A549 (cell line): Measurements from ENCODE around the gene LSP1. TPM values are rescaled to one million over a fixed set of nuclear protein-coding genes. Genes with fewer than 3 reads are reported as not detected.

ENCODE experiments used
- ATAC-seq, 2 experiments: fragments of 200-7000 bp in 1 of 2; fragments of >200 bp in 1 of 2; cut with Nextera tagmentation in 1 of 2; cut with Tn5 transposase in 1 of 2; 3 replicates each; pipeline versions ENCODE4 v1.8.0 to v1.9.1; 2018 to 2020; ENCODE audit warnings: mild to moderate bottlenecking in 1 of 2, moderate library complexity in 1 of 2
- CTCF ChIA-PET: fragments of 300-600 bp; sonication (Branson Sonifier 250); formaldehyde crosslinking; extraction: SDS; loops from one replicate; lab custom pipeline; 2021; ENCODE audit warnings: antibody characterized with exemption, inconsistent platforms; lab: Yijun Ruan, JAX
- POLR2A ChIA-PET: fragments of 350-600 bp; formaldehyde crosslinking; extraction: SDS; loops from one replicate; lab custom pipeline; 2021; ENCODE audit warnings: antibody characterized with exemption, inconsistent platforms; lab: Yijun Ruan, JAX
- DNase-seq, 2 experiments: peaks; one replicate each; pipeline versions ENCODE4 v3.0.0 to v3.0.0-alpha.2; 2011 to 2016; ENCODE audit warnings: low read depth in 1 of 2, low spot score in 1 of 2
- FAIRE-seq: peaks from 2 replicates; lab custom pipeline; 2011; peaks lifted over from hg19 to GRCh38; lab: Jason Lieb, UNC
- H3K27ac ChIP-seq, 2 experiments: fragments of >200 bp; sonication (Bioruptor Twin); formaldehyde crosslinking; 3 replicates each; pipeline ENCODE4 v1.5.1; 2016 to 2017
- H3K4me1 ChIP-seq: fragments of >200 bp; sonication (Bioruptor Twin); formaldehyde crosslinking; 3 replicates; pipeline ENCODE4 v1.6.1; 2016
- H3K4me2 ChIP-seq: fragments of >200 bp; sonication (Bioruptor Twin); formaldehyde crosslinking; 3 replicates; pipeline ENCODE4 v1.6.1; 2016
- H3K4me3 ChIP-seq: fragments of >200 bp; sonication (Bioruptor Twin); formaldehyde crosslinking; 3 replicates; pipeline ENCODE4 v1.5.1; 2016
- H3K9me3 ChIP-seq: fragments of >200 bp; sonication (Bioruptor Twin); formaldehyde crosslinking; 3 replicates; pipeline ENCODE4 v1.6.1; 2016
- CBX2 ChIP-seq: fragments of 200-600 bp; sonication (generic); IDR thresholded peaks from 2 replicates; pipeline ENCODE4 v1.6.1; 2016; ENCODE audit warnings: low read depth, mild to moderate bottlenecking, borderline replicate concordance
- EHMT2 ChIP-seq: fragments of 200-600 bp; sonication (generic); IDR thresholded peaks from 2 replicates; pipeline ENCODE4 v1.6.1; 2016; ENCODE audit warnings: antibody characterized with exemption, low read depth, mild to moderate bottlenecking, moderate library complexity
- ESRRA ChIP-seq: fragments of 150-350 bp; IDR thresholded peaks from 2 replicates; pipeline ENCODE4 v1.6.1; 2014; ENCODE audit warnings: mild to moderate bottlenecking, low read length, borderline replicate concordance
- FOSB ChIP-seq: fragments of 250-450 bp; sonication (Bioruptor Pico); IDR thresholded peaks from 2 replicates; pipeline ENCODE4 v1.5.0; 2020; ENCODE audit warnings: mild to moderate bottlenecking, moderate library complexity
- HOXB13 ChIP-seq: fragments of 250-450 bp; sonication (Bioruptor Pico); IDR thresholded peaks from 2 replicates; pipeline ENCODE4 v1.5.0; 2020; ENCODE audit warnings: low read depth, mild to moderate bottlenecking, moderate library complexity
- HOXB5 ChIP-seq: fragments of 250-450 bp; sonication (Bioruptor Pico); IDR thresholded peaks from 2 replicates; pipeline ENCODE4 v1.5.0; 2020; ENCODE audit warnings: mild to moderate bottlenecking, moderate library complexity
- POLR2A ChIP-seq: IDR thresholded peaks from 2 replicates; pipeline ENCODE4 v1.6.1; 2012; ENCODE audit warnings: mild to moderate bottlenecking, low read length
- RCOR1 ChIP-seq: fragments of 150-350 bp; IDR thresholded peaks from 2 replicates; pipeline ENCODE4 v1.6.1; 2014; ENCODE audit warnings: antibody characterized with exemption, low read length, low read depth
- SMC3 ChIP-seq: fragments of >200 bp; sonication (Bioruptor Twin); formaldehyde crosslinking; IDR thresholded peaks from 3 replicates; pipeline ENCODE4 v1.6.1; 2018; ENCODE audit warnings: inconsistent platforms
- TP53 ChIP-seq: fragments of 250-450 bp; sonication (Bioruptor Pico); IDR thresholded peaks from 2 replicates; pipeline ENCODE4 v1.5.0; 2021; ENCODE audit warnings: mild to moderate bottlenecking, moderate library complexity
- WGBS: methylation state at CpG from one replicate; pipeline ENCODE4 v1.1.6; 2017; ENCODE audit errors: missing lambda C conversion rate; 5-methylcytosine and 5-hydroxymethylcytosine counted together
- polyA plus RNA-seq, 4 experiments: library from polyadenylated mRNA; depleted of rRNA in 3 of 4; stranded (reverse); fragments of >200 nt; fragmentation: RNase III in 1 of 4; extraction: RNeasy Plus Mini Kit Qiagen cat#74134 plus additional on column Dnase treatment in 1 of 4; gene quantifications; 2 replicates in 3 of 4; 3 replicates in 1 of 4; pipeline ENCODE4 v1.2.3, GENCODE V29; 2011 to 2017
- TF ChIP-seq, protein P1 (sequence below): IDR thresholded peaks from 2 replicates; pipeline ENCODE4 v1.6.1; 2012
- TF ChIP-seq, protein P2 (sequence below): IDR thresholded peaks from 2 replicates; pipeline ENCODE4 v1.6.1; 2012
- TF ChIP-seq, protein P3 (sequence below): fragments of 200-600 bp; sonication (generic); IDR thresholded peaks from 2 replicates; pipeline ENCODE4 v1.6.1; 2016; ENCODE audit warnings: antibody characterized with exemption, mild to moderate bottlenecking, moderate library complexity

The LSP1 gene
- polyA plus RNA-seq, 2 of the 4 experiments (the other 2 are of a cell fraction) = 0.67 to 3.5 TPM

DNA sequence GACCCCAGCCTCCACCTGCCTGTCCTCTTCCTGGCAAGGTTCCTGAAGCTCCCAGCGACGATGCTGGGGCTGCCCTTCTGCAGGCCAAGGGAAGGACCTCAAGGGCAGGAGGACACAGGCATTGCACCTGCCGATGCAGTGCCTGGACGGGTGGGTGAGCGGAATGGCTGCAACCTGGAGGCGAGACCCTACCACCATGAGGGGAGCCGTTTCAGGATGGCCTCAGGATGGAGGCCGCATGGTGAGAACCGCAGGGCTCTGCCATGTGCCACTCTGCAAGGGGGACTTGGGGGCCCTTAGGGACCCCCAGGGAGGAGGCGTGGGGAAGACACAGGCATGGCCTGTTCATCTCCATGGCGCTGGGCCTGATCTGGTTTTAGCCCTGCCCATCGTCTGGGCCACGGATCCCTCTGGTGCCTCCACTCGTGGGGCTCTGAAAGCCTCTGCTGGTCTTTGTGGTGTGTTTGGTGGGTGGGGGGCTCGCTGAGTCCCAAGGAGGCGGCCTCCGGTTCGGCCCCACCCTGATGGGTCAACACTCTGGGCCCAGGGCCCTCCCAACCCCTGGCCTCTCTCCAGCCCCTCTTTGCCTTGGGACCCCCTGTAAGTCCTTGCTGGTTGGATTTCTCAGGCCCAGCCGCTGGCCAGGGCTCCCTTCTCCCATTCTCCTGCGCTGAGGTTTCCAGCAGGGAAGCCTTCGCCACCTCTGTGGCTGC, 1.3 kb upstream of the LSP1 start:
- no peak overlapping the region for H3K4me3 ChIP-seq
- H3K27ac ChIP-seq = no peak overlapping the region
- WGBS = 62% methylated on average over 11 of the region's 21 CpGs
- ATAC-seq (no peak), FAIRE-seq (no peak), DNase-seq (no peak)
- ChIA-PET POLR2A (no interaction called here), CTCF (interaction anchor here (0.7 to 14.5 kb wide), 11 partner anchors 17 to 305 kb away, joined by 3 to 174 read pairs (median 11); partner anchors contain the start of genes SYT8 and TNNI2)
- H3K9me3 ChIP-seq = no peaks in the 10 kb centered on the region
- TF ChIP-seq CBX2 (no peak), TP53 (CRISPR knock-in tag) (no peak)
- H3K4me2 ChIP-seq = no peak overlapping the region
- H3K4me1 ChIP-seq = no peaks in the 10 kb centered on the region

DNA sequence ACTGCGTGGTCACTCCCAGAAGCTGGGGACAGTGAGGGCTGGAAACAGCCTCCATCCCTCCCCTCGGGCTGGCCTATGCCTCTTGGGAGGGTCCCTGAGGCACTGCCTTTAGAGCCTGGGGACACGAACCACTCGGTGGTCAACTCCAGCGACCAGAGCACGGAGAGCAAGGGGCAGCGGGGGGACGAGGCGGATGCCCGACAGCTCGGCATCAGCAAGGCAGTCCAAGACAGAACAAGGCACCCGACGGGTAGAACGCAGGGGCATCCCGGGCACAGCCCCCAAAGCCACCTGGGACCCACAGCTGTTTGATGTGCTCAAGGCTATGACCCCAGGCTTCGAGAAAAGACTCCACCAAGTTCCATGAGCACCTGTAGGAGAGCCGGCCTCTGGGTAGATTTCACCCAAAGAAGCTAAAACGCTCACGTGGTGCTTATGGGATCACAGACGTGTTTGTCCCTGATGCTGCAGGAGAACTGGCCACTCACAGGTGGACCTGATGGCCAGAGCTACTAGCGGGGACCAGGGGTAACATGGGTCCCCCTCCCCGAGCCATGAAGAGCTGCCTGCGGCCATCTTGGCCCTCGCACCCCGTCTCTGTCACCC, 510 bp upstream of the LSP1 start:
- ChIA-PET POLR2A (no interaction called here), CTCF (interaction anchor here (0.9 to 14.5 kb wide), 9 partner anchors 14 to 304 kb away, joined by 3 to 174 read pairs (median 11); partner anchors contain the start of genes SYT8 and TNNI2)
- no peaks in the 10 kb centered on the region for H3K9me3 ChIP-seq
- H3K27ac ChIP-seq = no peak overlapping the region
- no peak overlapping the region for H3K4me2 ChIP-seq
- no peaks in the 10 kb centered on the region for H3K4me1 ChIP-seq
- WGBS = 61% methylated on average over 24 of the region's 25 CpGs
- no peak for FAIRE-seq
- TF ChIP-seq FOSB (CRISPR knock-in tag) (no peak), POLR2A (no peak), EHMT2 (no peak), HOXB13 (CRISPR knock-in tag) (no peak), ESRRA (no peak)
- TF ChIP-seq, protein P1, sequence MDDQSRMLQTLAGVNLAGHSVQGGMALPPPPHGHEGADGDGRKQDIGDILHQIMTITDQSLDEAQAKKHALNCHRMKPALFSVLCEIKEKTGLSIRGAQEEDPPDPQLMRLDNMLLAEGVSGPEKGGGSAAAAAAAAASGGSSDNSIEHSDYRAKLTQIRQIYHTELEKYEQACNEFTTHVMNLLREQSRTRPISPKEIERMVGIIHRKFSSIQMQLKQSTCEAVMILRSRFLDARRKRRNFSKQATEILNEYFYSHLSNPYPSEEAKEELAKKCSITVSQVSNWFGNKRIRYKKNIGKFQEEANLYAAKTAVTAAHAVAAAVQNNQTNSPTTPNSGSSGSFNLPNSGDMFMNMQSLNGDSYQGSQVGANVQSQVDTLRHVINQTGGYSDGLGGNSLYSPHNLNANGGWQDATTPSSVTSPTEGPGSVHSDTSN = no peak
- TF ChIP-seq, protein P2, sequence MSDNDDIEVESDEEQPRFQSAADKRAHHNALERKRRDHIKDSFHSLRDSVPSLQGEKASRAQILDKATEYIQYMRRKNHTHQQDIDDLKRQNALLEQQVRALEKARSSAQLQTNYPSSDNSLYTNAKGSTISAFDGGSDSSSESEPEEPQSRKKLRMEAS = no peak
- ATAC-seq = no peak
- no peak overlapping the region for H3K4me3 ChIP-seq
- no peak for DNase-seq

DNA sequence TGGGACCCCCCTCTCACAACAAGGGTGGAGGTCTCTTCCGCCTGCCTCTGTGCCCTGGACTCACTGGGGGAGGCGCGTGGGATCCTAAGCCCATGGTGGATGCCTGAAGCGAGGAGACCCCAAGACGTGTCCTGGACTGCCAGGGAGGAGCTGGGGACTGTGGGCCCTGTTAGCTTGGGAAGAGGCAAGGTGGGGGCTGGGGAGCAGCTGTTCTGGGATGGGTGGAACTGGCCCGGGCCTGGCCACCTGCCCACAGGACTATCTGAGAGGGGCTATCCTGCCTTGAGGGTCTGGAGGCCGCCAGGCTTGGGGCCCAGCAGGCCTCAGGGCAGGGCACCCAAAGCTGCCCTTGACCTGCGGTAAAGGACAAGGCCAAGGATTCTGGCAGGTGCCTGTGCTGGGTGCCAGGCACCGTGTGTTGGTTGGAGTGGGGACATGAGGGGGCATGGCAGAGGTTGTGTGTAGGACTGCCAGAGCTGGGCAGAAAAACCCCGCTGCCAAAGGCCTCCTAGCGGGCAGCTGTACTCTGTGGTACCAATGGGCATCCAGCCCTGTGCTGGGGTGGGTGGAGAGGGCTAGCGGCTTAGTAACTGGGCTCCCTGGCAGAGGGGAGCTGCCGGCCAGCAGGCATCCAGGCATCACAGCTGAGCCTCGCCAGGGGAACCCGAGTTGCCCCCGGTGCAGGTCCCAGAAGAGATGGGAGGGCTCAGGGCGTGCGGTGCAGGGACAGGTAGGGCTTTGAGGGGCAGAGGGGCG, 670 bp downstream of the LSP1 start:
- ChIA-PET POLR2A (no interaction called here), CTCF (interaction anchor here (0.7 to 14.5 kb wide), 10 partner anchors 13 to 303 kb away, joined by 3 to 174 read pairs (median 6); partner anchors contain the start of genes SYT8 and TNNI2)
- FAIRE-seq (no peak), ATAC-seq (no peak), DNase-seq (no peak)
- TF ChIP-seq RCOR1 (no peak), SMC3 (no peak), HOXB5 (CRISPR knock-in tag) (no peak)
- TF ChIP-seq, protein P1 = no peak
- TF ChIP-seq, protein P3, sequence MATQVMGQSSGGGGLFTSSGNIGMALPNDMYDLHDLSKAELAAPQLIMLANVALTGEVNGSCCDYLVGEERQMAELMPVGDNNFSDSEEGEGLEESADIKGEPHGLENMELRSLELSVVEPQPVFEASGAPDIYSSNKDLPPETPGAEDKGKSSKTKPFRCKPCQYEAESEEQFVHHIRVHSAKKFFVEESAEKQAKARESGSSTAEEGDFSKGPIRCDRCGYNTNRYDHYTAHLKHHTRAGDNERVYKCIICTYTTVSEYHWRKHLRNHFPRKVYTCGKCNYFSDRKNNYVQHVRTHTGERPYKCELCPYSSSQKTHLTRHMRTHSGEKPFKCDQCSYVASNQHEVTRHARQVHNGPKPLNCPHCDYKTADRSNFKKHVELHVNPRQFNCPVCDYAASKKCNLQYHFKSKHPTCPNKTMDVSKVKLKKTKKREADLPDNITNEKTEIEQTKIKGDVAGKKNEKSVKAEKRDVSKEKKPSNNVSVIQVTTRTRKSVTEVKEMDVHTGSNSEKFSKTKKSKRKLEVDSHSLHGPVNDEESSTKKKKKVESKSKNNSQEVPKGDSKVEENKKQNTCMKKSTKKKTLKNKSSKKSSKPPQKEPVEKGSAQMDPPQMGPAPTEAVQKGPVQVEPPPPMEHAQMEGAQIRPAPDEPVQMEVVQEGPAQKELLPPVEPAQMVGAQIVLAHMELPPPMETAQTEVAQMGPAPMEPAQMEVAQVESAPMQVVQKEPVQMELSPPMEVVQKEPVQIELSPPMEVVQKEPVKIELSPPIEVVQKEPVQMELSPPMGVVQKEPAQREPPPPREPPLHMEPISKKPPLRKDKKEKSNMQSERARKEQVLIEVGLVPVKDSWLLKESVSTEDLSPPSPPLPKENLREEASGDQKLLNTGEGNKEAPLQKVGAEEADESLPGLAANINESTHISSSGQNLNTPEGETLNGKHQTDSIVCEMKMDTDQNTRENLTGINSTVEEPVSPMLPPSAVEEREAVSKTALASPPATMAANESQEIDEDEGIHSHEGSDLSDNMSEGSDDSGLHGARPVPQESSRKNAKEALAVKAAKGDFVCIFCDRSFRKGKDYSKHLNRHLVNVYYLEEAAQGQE = no peak
- Histone ChIP-seq H3K4me1 (no peaks in the 10 kb centered on the region), H3K9me3 (no peaks in the 10 kb centered on the region), H3K4me2 (no peak overlapping the region), H3K27ac (no peak overlapping the region), H3K4me3 (no peak overlapping the region)
- WGBS = 79% methylated on average over 18 of the region's 19 CpGs
